Skin of body (tissue), 2 donors: ENCODE measurements around the gene IFI30. TPM values are rescaled to one million over a fixed set of nuclear protein-coding genes. Genes with fewer than 3 reads are reported as not detected.
"Not testable (repeated sequence)": the region's sequence is repeated elsewhere in the genome, so short reads cannot be mapped to it uniquely, and the experiment has no call there.

Source experiments
- DNase-seq: peaks from one replicate; lab custom pipeline; 2025; lab: John Stamatoyannopoulos, UW
- total RNA-seq: library from RNA; depleted of rRNA; stranded (reverse); fragments of >200 nt; gene quantifications from one replicate; pipeline ENCODE4 v1.2.3, GENCODE V29; 2014

The IFI30 gene
- total RNA-seq, 1 donor from 2014 or later: 9.0 TPM

- DNase-seq: no peak
Measured at GRCh38 chr19:18202778-18203407, 29.3 kb downstream of the IFI30 start.

- no peak for DNase-seq
Measured at GRCh38 chr19:18203408-18203862, 29.8 kb downstream of the IFI30 start.

GRCh38 chr19:18203863-18204393 lies 30.3 kb downstream of the IFI30 start, which contains the start of gene RAB3A:
TSS of gene RAB3A (minus strand) at chr19:18204042. CDS start at chr19:18202740, 1,302 bp downstream.
- peak; percentile 100 for DNase-seq

DNA sequence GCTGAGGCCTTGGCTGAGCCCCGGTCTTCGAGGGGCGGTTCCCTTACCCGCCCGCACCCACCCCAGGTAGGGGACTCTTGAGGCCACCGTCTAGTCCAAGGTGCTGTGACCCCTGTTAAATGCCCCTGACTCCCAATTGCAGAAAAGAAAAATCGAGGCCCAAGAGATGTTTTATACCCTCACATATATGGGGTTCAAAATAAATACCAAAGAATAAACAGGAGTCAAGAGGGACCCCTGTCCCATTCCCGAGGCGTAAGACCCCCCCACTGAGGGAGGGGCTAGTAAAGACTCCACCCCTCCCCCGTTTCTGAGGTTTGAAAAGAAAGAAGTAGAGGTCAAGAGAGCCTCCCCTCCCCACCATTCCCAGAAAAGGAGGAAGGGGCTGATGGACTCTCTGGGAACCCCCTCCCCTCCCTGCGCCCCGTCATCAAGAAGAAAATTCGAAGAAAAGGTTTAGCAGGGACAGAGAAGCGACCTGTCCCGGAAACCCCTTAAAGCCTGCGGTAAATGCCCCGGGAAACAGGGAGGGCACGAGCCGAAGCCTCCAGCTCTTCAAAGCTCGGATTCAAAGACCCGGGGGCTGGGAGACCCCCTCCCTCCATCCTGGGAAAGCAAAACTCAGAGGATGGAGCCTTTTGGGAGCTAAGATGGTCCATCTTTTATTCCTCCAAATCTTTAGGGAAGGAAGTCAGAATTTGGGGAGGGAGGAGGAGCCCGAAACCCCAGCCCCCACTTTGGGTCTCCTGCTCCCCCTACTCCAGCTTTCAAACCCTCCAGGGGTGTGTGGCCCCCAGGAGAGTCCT lies 31.0 kb downstream of the IFI30 start:
- peak; percentile 83 for DNase-seq

DNA sequence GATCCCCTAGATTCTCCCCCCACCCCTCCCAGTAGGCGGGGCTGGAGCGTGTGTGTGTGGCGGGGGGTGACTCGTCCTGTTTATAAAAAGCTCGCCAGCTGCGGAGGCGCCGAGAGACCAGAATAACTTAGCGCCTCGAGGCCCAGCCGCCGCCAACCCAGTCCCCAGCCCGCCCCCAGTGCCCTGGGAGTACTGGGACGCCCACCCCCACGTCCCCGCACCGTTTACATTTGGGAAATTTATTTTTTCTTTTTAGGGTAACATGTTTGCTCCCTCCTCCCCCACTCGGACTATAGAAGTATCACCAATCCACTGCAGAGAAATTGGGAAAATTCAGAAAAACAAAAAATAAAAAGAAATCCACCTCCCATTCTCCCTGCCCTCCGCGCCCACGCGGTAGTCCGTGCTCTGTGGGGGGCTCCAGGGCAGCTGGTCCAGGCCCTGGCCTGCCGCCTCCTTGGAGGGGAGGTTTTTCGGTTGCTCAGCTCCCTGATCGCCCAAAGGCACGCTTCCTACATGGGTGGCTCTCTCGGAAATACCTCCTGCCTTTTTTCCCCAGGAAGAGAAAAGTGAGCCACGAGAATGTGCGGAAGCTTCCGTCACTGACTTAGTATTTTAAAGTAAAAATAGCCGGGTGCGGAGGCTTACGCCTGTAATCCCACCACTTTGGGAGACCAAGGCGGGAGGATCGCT lies 31.7 kb downstream of the IFI30 start:
- peak; percentile 54 for DNase-seq

DNA sequence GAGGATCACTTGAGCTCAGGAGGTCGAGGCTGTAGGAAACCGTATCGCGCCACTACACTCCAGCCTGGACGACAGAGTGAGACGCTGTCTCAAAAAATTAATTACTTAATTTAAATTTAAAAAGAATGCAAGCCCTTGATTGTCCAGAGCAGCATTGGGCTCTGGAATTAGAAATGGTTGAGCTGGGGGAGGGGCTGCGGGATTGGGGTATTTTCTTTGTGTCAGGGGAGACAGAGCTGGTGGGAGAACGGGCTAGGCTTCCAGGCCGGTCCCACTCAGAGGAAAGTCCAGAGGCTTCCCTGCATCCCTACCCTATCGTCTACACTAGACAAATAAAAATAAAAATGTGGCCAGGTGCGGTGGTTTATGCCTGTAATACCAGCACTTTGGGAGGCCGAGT lies 32.4 kb downstream of the IFI30 start:
- no peak for DNase-seq

- peak; percentile 21 for DNase-seq
Measured at GRCh38 chr19:18208098-18208951, 34.7 kb downstream of the IFI30 start.

DNA sequence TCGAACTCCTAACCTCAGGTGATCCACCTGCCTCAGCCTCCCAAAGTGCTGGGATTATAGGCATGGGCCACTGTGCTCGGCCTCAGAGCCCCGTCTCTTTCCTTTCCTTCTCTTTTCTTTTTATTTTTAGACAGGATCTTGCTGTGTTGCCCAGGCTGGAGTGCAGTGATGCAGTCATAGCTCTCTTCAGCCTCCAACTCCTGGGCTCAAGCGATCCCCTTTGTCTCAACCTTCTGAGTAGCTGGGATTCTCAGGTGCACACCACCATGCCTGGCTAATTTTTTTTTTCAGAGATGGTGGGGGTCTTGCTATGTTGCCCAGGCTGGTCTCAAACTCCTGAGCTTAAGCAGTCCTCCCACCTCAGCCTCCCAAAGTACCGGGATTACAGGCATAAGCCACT lies 36.3 kb downstream of the IFI30 start:
- DNase-seq: not testable (repeated sequence)

GRCh38 chr19:18211683-18212082 lies 38.1 kb downstream of the IFI30 start:
- no peak for DNase-seq

DNA sequence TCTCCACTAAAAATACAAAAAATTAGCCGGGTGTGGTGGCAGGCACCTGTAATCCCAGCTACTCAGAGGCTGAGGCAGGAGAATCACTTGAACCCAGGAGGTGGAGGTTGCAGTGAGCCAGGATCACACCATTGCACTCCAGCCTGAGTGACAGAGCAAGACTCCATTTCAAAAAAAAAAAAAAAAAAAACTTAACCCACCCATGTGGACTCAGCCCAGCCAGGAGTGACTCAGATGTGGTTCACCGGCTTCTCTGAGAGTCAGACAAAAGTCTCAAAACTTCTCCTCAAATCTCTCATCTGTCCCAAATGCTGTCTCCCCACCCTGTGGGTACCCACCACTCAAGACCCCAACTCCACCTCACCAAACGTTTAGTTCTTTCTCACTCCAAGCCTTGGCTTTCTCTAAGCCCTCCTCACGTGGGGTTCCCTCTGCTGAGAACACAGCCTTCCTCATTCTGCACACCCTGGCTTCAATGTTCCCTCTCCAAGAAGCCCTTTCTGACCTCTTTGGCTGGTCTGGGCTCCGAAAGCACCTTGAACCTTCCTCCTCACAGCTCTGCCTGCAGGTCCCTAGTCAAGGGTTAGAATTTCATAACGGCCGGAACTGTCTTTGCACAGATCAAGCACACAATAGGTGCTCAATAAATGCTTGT lies 41.3 kb downstream of the IFI30 start:
- no peak for DNase-seq

DNA sequence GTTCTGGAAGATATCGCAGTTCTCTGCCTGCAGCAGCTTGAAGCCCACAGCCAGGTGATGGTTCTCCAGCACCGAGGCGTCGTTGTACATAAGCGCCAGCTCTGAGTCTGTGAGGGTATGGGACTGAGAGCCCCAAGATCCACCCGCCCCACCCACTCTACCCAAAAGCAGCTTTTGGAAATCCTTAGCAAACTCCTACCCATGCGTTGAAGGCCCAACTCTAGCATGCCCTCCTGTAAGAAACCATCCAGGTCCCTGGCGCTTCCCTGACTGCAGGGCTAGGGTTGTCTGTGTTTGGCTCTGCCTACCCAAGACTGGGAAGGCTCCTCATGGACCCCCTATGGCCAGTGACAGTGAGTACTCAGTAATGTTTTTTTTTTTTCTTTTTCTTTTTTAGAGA lies 43.2 kb downstream of the IFI30 start:
- DNase-seq: no peak

DNA sequence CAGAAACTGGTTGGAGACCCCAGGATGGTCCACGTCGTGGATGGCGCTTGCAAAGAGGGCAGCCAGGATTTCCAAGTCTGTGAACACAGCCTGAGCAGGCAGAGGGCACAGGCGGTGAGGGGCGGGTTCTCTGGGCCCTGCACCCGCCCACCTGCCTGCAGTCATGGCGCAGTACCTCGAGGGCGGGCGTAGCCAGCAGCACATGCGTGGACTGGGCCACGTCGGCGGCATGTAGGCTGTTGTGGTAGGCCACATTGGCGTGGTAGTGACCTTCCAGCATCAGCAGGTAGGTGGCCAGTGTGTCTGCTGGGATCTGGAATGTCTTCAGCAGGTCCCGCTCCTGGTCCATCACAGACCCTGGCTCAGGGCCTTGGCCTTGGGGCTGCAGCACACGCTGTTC lies 44.5 kb downstream of the IFI30 start:
- no peak for DNase-seq

- DNase-seq: no peak
Measured at GRCh38 chr19:18218600-18218999, 45.0 kb downstream of the IFI30 start.

DNA sequence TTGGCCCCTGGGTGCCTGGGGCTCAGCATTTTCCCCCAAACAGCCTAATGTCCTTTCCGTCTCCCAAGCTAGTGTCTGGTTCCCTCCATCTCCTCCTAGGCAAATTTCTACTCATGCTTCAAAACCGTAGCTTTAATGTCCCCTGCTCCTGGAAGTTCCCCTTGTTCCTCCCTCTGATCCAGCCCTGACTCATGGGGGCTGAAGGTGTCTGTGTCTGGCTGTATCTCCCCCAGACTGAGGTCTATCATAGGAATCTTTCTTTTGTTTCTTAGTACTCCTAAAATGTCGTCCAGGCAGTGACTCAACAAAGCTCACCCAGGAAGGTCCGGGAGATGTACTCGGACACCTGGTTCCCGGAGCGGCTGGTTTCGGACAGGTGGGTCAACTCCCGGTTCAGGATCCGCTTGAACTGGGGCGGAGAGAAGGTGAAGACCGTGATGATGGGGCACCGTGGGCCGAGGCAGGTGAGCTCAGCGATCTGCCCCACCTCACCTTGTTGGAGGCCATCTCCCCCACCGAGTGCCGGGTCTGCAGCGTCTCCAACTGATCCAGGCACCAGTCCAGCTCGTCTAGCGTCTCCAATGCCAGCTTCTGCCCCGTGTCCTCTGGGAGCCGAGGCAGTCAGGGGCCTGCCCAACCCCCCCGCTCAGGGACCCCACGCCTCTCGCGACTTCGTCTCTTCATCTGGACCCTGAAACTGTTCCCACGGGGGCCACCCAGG lies 46.5 kb downstream of the IFI30 start:
- DNase-seq: no peak

GRCh38 chr19:18220632-18221275 lies 47.1 kb downstream of the IFI30 start:
- DNase-seq: no peak

DNA sequence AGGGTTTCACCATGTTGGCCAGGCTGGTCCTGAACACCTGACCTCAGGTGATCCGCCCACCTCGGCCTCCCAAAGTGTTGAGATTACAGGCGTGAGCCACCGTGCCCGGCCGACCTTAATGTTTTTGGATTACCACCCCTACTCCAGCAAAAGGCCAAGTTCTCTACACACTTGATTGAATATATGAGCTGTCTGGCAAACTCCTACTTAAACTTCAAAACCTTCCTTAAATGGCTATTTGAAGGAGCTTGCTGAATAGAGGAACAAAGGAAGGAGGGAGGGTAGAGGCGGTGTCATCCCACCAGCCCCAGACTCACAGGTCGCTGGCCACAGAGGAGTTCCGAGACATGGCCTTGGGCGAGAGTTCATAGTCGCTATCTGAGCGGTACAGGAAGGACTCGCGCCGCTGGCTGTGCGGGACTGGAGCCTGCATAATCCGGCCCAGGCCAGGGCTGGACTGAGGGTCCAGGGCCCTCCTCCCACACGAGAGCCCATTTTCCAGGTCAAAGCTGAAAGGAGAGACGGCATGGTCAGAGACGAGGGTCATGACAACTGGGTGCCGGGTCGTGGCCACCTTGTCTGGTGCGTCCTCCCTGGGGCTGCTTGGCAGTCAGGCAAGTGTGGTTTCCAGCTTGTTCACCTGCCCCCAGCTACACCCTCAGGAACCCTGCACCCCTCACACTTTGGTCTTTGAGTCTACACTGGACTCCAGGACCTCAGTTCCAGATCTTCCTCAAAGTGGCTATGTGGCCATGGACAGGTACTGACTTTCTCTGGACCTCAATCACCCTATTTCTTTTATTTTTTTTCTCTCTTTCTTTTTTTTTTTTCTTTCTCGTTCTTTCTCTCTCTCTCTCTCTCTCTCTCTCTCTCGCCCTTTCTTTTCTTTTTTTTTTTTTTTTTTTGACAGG lies 48.5 kb downstream of the IFI30 start:
- no peak for DNase-seq

- DNase-seq: no peak
Measured at GRCh38 chr19:18223860-18224524, 50.4 kb downstream of the IFI30 start.
